ENCODE results near the gene TAX1BP1. TPM values are rescaled to one million over a fixed set of nuclear protein-coding genes. Genes with fewer than 3 reads are reported as not detected.

TAX1BP1 gene
- total and polyA plus RNA-seq, 2 experiments from 2014 or later: 56.5 to 87.9 TPM

- Mint-ChIP-seq H3K27ac (no peak overlapping the region), H3K36me3 (ENCODE audit: low read depth) (no peaks in the 10 kb centered on the region)
Measured at GRCh38 chr7:27804139-27804538, 64.2 kb downstream of the TAX1BP1 start.

DNA sequence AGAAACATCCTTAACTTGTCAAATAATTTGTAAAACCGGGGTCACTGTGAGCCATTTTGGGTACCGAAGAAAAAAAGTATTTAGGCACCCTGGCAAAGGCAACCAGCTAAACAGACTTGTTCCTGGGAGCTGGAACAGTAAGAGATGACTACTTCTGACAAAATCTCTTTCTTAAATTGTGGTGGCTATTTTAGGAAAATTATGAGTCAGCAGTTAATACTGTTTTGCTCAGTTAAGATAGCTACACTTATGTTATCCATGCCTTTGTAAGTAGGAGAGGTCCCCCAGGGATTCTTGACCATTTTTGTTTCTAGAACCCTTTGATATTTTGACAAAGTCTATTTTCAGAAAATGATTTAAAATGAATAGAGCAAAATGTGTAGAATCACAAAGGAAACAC lies 68.7 kb downstream of the TAX1BP1 start:
- Mint-ChIP-seq H3K27me3 (ENCODE audit: insufficient read depth, low read depth, poor library complexity) (peaks cover 3% of the 10 kb centered on the region), H3K27ac (no peak overlapping the region), H3K36me3 (ENCODE audit: low read depth) (no peaks in the 10 kb centered on the region), H3K4me3 (no peak overlapping the region), H3K9me3 (no peaks in the 10 kb centered on the region), H3K4me1 (peaks cover 4% of the 10 kb centered on the region; the same call in 2 of the 3 replicates)
- no peaks in the 10 kb centered on the region for H3K27me3 ChIP-seq (ENCODE audit: insufficient read depth)
- H3K79me2 ChIP-seq (replicated peaks; ENCODE audit: insufficient read depth): no peaks in the 10 kb centered on the region
- H3K4me3 ChIP-seq: no peak overlapping the region
- ATAC-seq: no peak
- peaks cover 1% of the 10 kb centered on the region for H3K4me1 ChIP-seq (ENCODE audit: insufficient read depth)
- H3K27ac ChIP-seq (ENCODE audit: low read depth): no peak overlapping the region
- H3K9me2 ChIP-seq (ENCODE audit: insufficient read depth): no peaks in the 10 kb centered on the region
- H4K20me1 ChIP-seq (replicated peaks; ENCODE audit: insufficient read depth): no peaks in the 10 kb centered on the region
- no peaks in the 10 kb centered on the region for H3F3A ChIP-seq (replicated peaks; ENCODE audit: low read depth)
- no peak for DNase-seq (ENCODE audit: low spot score)
- no peaks in the 10 kb centered on the region for H3K36me3 ChIP-seq (ENCODE audit: insufficient read depth)
- H3K4me2 ChIP-seq: no peak overlapping the region
- H2AFZ ChIP-seq: no peak overlapping the region
- TF ChIP-seq EZH2phosphoT487 (IDR thresholded peaks at IDR 0.05; ENCODE audit: unreplicated experiment): no peak
- TF ChIP-seq STAT1 (IDR thresholded peaks at IDR 0.05; ENCODE audit: unreplicated experiment): no peak
- no peak for TF ChIP-seq CTCF (conservative IDR thresholded peaks at IDR 0.05; ENCODE audit: low read depth in 2 of 2)
- no peak for TF ChIP-seq ZNF114 (CRISPR knock-in tag; IDR thresholded peaks at IDR 0.05)
- no peak for TF ChIP-seq REST (IDR thresholded peaks at IDR 0.05; ENCODE audit: unreplicated experiment)
- no peak for TF ChIP-seq ZNF331 (CRISPR knock-in tag; IDR thresholded peaks at IDR 0.05; ENCODE audit: low read depth)
- TF ChIP-seq POLR2AphosphoS5 (IDR thresholded peaks at IDR 0.05; ENCODE audit: low read depth): no peak
- TF ChIP-seq JUNB (IDR thresholded peaks at IDR 0.05; ENCODE audit: unreplicated experiment): no peak
- TF ChIP-seq CREB1 (CRISPR knock-in tag; IDR thresholded peaks at IDR 0.05; ENCODE audit: low read depth): no peak
- TF ChIP-seq ETS1 (IDR thresholded peaks at IDR 0.05): no peak
- no peak for TF ChIP-seq NANOG (IDR thresholded peaks at IDR 0.05; ENCODE audit: borderline replicate concordance)

More at GRCh38 chr7:27804139-27804538, 64.2 kb downstream of the TAX1BP1 start:
- no peaks in the 10 kb centered on the region for H3K9me3 Mint-ChIP-seq
- Histone ChIP-seq H3K4me3 (no peak overlapping the region), H3K9me2 (ENCODE audit: insufficient read depth) (no peaks in the 10 kb centered on the region), H3K4me1 (ENCODE audit: insufficient read depth) (peaks cover 18% of the 10 kb centered on the region), H3K27me3 (ENCODE audit: insufficient read depth) (no peaks in the 10 kb centered on the region), H4K20me1 (replicated peaks; ENCODE audit: insufficient read depth) (no peaks in the 10 kb centered on the region), H3K79me2 (replicated peaks; ENCODE audit: insufficient read depth) (no peaks in the 10 kb centered on the region), H2AFZ (no peak overlapping the region), H3K27ac (ENCODE audit: low read depth) (no peak overlapping the region), H3K4me2 (no peak overlapping the region), H3F3A (replicated peaks; ENCODE audit: low read depth) (no peaks in the 10 kb centered on the region), H3K36me3 (ENCODE audit: insufficient read depth) (no peaks in the 10 kb centered on the region)
- H3K27me3 Mint-ChIP-seq (ENCODE audit: insufficient read depth, low read depth, poor library complexity): no peaks in the 10 kb centered on the region
- no peak overlapping the region for H3K4me3 Mint-ChIP-seq
- ATAC-seq: no peak
- no peak for DNase-seq (ENCODE audit: low spot score)
- peaks cover 20% of the 10 kb centered on the region for H3K4me1 Mint-ChIP-seq
- no peak for TF ChIP-seq JUNB (IDR thresholded peaks at IDR 0.05; ENCODE audit: unreplicated experiment)
- no peak for TF ChIP-seq REST (IDR thresholded peaks at IDR 0.05; ENCODE audit: unreplicated experiment)
- no peak for TF ChIP-seq ZNF331 (CRISPR knock-in tag; IDR thresholded peaks at IDR 0.05; ENCODE audit: low read depth)
